RWPE1 (cell line): ENCODE measurements around the gene FRYL.
A peak's percentile ranks its signal among the peaks of the same experiment; 100 is the strongest.

Experiments used
- CTCF ChIA-PET: fragments of 350-600 bp; sonication (Branson Sonifier 250); formaldehyde crosslinking; extraction: SDS; loops from one replicate; lab custom pipeline; 2021; lab: Yijun Ruan, JAX
- POLR2A ChIA-PET: fragments of 400-600 bp; formaldehyde crosslinking; extraction: SDS; loops from one replicate; lab custom pipeline; 2020; ENCODE audit warnings: antibody characterized with exemption; ENCODE audit not compliant: low non-redundant PET; lab: Yijun Ruan, JAX
- DNase-seq: peaks from one replicate; pipeline ENCODE4 v3.0.0; 2012; ENCODE audit warnings: low spot score
- H3K27ac ChIP-seq: fragments of 450-650 bp; 2 replicates; pipeline ENCODE4 v1.5.1; 2017
- TF ChIP-seq, protein P1 (sequence below): fragments of 450-650 bp; conservative IDR thresholded peaks from 2 replicates; pipeline ENCODE4 v1.5.1; 2017; ENCODE audit warnings: low read depth, mild to moderate bottlenecking

FRYL gene

DNA sequence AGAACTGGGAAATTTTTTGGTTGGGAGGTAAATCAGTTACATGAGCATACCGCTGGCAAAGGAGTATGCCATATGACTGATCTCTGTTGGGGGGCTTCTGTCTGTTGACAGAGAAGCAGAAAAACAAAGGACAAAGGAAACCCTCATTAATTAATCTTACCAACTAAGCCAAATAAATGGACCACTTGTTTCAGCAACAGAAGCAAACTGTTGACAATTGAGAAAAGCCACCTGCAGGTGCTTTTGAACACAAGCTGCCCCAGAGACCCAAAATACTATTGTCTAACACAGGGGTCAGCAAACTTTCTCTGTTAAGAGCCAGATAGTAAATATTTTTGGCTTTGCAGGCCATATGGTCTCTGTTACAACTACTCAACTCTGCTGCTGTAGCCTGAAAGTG, 7.0 kb upstream of the FRYL start:
- TF ChIP-seq, protein P1, sequence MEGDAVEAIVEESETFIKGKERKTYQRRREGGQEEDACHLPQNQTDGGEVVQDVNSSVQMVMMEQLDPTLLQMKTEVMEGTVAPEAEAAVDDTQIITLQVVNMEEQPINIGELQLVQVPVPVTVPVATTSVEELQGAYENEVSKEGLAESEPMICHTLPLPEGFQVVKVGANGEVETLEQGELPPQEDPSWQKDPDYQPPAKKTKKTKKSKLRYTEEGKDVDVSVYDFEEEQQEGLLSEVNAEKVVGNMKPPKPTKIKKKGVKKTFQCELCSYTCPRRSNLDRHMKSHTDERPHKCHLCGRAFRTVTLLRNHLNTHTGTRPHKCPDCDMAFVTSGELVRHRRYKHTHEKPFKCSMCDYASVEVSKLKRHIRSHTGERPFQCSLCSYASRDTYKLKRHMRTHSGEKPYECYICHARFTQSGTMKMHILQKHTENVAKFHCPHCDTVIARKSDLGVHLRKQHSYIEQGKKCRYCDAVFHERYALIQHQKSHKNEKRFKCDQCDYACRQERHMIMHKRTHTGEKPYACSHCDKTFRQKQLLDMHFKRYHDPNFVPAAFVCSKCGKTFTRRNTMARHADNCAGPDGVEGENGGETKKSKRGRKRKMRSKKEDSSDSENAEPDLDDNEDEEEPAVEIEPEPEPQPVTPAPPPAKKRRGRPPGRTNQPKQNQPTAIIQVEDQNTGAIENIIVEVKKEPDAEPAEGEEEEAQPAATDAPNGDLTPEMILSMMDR: no peak
- no peak overlapping the region for H3K27ac ChIP-seq
- ChIA-PET POLR2A (interaction anchor here (0.6 kb wide), 1 partner anchor 219 kb away, joined by 4 read pairs; no protein-coding TSS in a partner anchor), CTCF (no interaction called here)
- DNase-seq: no peak

DNA sequence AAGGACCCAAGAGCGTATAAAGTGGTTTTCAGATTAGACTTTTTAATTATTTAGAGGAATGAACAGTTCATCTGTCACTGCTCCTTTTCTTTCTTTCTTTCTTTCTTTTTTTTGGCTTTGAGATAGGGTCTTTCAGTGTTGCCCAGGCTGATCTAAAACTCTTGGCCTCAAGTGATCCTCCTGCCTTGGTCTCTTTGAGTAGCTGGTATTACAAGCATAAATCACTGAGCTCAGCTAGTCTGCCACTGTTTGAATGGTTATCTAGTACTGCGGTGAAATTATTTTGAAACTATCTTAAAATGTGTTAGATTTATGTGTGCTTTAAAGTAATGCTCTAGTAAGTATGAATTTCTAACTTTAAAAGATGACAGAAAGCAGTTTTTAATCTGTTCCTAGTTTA, 6.5 kb upstream of the FRYL start:
- CTCF ChIA-PET: no interaction called here
- H3K27ac ChIP-seq: no peak overlapping the region
- POLR2A ChIA-PET: no interaction called here
- TF ChIP-seq, protein P1: no peak
- no peak for DNase-seq

DNA sequence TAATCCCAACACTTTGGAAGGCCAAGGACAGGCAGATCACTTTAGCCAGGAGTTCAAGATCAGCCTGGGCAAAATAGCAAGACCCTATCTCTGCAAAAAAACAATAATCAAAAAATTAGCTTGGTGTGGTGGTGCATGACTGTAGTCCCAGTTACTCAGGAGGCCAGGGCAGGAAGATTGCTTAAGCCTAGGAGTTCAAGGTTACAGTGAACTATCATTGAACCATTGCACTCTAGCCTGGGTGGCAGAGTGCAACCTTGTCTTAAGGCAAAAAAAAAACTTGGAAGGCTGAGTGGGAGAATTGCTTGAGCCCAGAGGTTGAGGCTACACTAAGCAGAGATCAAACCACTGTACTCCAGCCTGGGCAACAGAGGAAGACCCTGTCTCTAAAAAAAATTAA, 5.2 kb upstream of the FRYL start:
- TF ChIP-seq, protein P1: no peak
- no peak for DNase-seq
- H3K27ac ChIP-seq: no peak overlapping the region
- CTCF ChIA-PET: no interaction called here
- POLR2A ChIA-PET: no interaction called here

DNA sequence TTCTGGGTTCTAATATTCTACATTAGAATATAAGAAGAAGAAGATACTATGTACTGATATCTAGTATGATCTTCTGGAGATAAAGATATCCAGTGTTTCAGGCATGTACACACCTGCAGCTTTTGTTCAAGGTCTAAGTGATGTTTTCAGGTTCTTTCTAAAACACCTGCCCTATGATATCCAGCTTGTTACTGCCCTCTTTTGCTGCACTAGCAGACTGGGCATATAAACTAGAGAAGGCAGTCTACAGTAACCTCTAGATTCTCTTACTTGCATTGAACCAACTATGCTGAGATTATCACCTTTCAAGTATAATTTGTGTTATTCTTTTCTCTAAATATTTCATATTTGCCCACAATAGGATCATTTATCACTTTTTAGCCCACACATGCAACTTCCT, 1.9 kb upstream of the FRYL start:
- ChIA-PET CTCF (no interaction called here), POLR2A (no interaction called here)
- TF ChIP-seq, protein P1: no peak
- no peak overlapping the region for H3K27ac ChIP-seq
- no peak for DNase-seq

DNA sequence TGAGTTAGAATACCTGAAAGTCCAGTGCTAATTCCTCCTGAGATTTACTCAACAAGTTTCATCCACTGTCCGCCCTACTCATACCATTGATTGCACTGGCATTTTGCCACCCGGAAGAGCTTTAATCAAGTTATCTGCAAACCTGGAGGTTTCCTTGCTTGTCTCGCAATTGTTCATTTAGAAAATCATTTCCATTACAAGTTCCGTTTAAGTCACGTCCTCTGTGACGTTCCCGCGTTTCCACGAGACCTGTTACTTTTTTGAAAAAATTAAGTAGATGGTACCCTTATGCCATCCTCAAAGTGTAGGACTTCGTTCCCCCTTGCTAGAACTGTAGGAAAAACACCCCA, 761 bp upstream of the FRYL start:
- CTCF ChIA-PET: interaction anchor here (0.8 to 1.9 kb wide), 2 partner anchors 202 to 203 kb away, joined by 4 to 7 read pairs; no protein-coding TSS in a partner anchor
- H3K27ac ChIP-seq: peak overlapping the region; percentile 99; the same call in 1 of the 2 replicates
- TF ChIP-seq, protein P1: no peak
- POLR2A ChIA-PET: no interaction called here
- DNase-seq: no peak

DNA sequence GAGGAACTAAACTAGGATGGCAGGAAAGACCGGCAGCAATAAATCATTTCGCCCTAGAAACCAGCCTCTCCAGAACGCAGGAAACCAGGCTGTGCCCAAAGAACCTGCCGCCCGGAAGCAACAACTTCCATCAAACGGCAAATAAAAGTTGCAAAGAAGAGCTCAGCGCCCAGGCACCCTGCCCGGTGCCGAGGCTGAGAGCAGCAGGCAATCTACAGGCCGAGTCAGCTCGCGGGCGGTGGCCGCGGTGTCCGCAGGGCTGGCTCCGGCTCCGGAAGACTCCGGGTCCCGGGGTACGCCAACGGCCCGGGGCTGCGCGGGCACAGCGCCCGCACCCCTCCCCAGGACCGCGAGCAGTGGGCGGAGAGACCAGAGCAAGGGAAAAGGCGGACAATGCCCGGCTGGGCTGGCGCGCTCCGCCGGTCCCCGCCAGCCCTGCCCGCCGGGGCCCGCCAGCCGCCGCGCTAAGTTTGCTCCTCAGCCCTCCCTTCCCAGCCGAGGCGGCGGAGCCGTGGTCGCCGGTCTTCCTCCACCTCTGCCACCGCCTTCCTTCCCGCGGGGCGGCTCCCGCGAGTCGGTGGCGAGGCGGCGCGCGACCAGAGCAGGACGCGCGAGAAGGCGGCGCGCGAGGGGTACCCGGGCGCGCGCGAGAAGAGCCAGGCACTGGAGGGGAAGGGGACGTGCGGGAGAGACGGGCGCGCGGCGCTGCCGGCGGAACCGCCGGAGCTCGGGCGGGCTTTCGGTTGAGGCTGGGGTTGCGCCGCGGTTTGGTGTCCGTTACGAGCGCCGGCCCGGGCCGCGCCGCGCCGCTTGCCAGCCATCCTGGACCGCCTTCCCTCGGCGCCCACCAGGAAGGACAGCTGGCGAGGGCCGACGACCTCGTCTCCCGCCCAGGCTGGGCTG, 733 bp downstream of the FRYL start:
- ChIA-PET POLR2A (no interaction called here), CTCF (interaction anchor here (0.7 to 1.9 kb wide), 2 partner anchors 161 to 202 kb away, joined by 3 to 7 read pairs; no protein-coding TSS in a partner anchor)
- peak; percentile 58 for DNase-seq
- peak overlapping the region; percentile 99 for H3K27ac ChIP-seq
- TF ChIP-seq, protein P1: peak; percentile 17; the same call in 1 of the 2 replicates
